Lower leg skin (tissue), 4 donors: ENCODE results near the gene MYLK4. TPM values are rescaled to one million over a fixed set of nuclear protein-coding genes. Genes with fewer than 3 reads are reported as not detected.

Experiments used
- DNase-seq, 2 donors: peaks; one replicate each; pipeline ENCODE4 v3.0.0-alpha.2; 2019; ENCODE audit warnings: low spot score in 2 of 2
- H3K4me3 ChIP-seq: fragments of 200-600 bp; sonication (generic); 2 replicates; pipeline ENCODE4 v1.5.1; 2017; ENCODE audit warnings: mild to moderate bottlenecking, low read depth; ENCODE audit not compliant: poor library complexity, severe bottlenecking
- POLR2A ChIP-seq, 2 donors: fragments of 450-650 bp; IDR thresholded peaks; one replicate each; pipeline ENCODE4 v1.6.1; 2016 to 2017; ENCODE audit warnings: antibody characterized with exemption in 2 of 2, mild to moderate bottlenecking in 1 of 2, moderate library complexity in 1 of 2
- WGBS, 2 donors: methylation state at CpG; one replicate each; pipeline ENCODE4 v1.1.5; 2018; 5-methylcytosine and 5-hydroxymethylcytosine counted together
- intact Hi-C: fragments of 100-400 bp; cut with DNase I; formaldehyde crosslinking; loops from one replicate; pipeline ENCODE4 v1.15.0; 2023; ENCODE audit warnings: low total_unique reads
- total RNA-seq, 4 donors: library from RNA; depleted of rRNA; stranded (reverse); fragments of >200 nt; gene quantifications; one replicate each; pipeline ENCODE4 v1.1.0, GENCODE V29; 2016
- TF ChIP-seq, protein P1 (sequence below), 3 donors: fragments of 450-650 bp; IDR thresholded peaks; one replicate each; pipeline ENCODE4 v1.5.1; 2016; ENCODE audit warnings: antibody characterized with exemption in 3 of 3, mild to moderate bottlenecking in 3 of 3, moderate library complexity in 2 of 3

The MYLK4 gene
- total RNA-seq, 4 donors from 2014 or later, result 0.97 to 3.8 (median 2.5) TPM

DNA sequence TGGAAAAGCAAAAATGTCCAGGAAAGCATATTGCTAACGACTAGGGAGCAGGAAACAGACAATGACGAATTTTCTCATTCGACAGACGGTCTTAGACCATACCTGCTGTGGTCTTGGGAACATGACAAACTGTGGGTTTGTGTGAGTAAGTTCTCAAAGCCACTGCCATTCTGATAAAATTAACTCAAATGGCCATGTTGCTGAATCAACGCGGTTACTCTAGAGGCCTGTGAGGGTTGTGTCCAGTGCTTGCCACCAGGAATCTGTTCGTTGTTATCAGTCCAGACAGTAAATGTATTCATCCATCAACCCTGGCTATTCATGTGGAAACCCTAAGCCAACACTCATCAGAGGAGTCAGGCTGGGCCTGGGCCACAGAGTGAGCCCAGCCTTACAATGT, 124.3 kb downstream of the MYLK4 start:
- TF ChIP-seq, protein P1, sequence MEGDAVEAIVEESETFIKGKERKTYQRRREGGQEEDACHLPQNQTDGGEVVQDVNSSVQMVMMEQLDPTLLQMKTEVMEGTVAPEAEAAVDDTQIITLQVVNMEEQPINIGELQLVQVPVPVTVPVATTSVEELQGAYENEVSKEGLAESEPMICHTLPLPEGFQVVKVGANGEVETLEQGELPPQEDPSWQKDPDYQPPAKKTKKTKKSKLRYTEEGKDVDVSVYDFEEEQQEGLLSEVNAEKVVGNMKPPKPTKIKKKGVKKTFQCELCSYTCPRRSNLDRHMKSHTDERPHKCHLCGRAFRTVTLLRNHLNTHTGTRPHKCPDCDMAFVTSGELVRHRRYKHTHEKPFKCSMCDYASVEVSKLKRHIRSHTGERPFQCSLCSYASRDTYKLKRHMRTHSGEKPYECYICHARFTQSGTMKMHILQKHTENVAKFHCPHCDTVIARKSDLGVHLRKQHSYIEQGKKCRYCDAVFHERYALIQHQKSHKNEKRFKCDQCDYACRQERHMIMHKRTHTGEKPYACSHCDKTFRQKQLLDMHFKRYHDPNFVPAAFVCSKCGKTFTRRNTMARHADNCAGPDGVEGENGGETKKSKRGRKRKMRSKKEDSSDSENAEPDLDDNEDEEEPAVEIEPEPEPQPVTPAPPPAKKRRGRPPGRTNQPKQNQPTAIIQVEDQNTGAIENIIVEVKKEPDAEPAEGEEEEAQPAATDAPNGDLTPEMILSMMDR (IDR thresholded peaks at IDR 0.05), result no peak
- TF ChIP-seq POLR2A (IDR thresholded peaks at IDR 0.05), result no peak
- no peak for DNase-seq
- intact Hi-C loops, result no loop called here
- H3K4me3 ChIP-seq, result no peak overlapping the region
- 92 to 95% methylated on average over 7 of the region's 7 CpGs for WGBS, 2 donors

DNA sequence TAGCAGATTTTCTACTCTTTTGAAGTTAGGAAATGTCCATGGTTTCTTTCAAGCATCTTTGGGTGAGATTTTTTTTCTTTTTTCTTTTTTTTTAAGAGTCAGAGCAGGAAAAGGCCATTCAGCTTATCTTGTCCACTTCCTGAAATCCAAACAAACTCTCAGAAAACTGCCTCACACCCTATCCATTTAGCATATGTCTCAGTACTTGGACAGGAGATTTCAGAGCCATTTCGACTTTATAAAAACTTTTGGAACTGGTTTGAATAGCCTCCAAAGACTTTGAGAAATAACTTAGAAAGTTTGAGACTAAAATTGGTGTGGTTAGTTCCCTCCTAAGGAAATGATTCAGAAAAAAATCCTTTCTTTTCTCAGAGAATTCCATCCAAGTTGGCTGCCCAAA, 125.1 kb downstream of the MYLK4 start:
- intact Hi-C loops, result no loop called here
- DNase-seq, result no peak
- TF ChIP-seq POLR2A (IDR thresholded peaks at IDR 0.05), result no peak
- TF ChIP-seq, protein P1 (IDR thresholded peaks at IDR 0.05), result no peak
- WGBS, 2 donors, result 47 to 57% methylated on average over 1 of the region's 1 CpG
- H3K4me3 ChIP-seq, result no peak overlapping the region

DNA sequence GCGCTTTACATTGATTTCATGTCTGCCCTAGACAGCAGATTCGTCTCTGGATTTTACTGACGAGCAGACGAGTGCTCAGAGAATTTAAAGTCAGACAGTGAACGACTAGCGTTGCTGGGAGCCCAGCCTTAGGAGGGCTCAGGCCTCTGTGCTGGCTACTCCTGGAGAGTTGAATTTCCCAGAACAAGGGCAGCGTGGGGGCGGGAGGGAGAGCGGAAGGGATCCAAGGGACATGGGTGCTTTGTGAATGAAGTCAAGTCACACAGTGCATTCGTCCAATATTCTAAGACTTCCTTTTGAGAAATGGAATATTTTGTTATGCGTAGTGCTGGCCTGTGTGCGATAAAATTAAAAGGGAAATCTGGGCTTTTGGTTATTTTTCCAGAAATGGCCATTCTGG, 126.5 kb downstream of the MYLK4 start:
- WGBS, 2 donors, result 85 to 91% methylated on average over 12 of the region's 12 CpGs
- no peak overlapping the region for H3K4me3 ChIP-seq
- intact Hi-C loops, result no loop called here
- TF ChIP-seq, protein P1 (IDR thresholded peaks at IDR 0.05), result no peak
- no peak for DNase-seq

DNA sequence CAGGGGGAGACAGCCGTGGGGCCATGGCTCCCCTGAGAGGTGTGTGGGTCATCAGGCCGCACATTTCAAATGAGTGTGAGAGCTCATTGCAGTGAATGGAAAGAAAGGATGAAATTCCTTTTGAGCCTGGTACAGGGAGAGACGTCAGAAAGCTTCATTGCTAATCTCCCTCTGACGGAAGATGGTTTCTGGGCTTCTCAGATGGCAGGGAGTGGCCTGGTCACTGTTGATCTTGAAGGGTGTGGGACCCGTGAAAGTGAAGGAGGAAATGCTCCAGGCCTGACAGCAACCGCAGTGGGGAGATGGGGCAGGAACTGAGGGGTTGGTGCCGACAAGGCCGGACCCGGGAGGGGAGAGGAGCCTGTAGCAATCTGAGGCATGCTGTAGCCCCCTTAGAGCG, 127.4 kb downstream of the MYLK4 start:
- intact Hi-C loops, result no loop called here
- no peak for TF ChIP-seq POLR2A (IDR thresholded peaks at IDR 0.05)
- TF ChIP-seq, protein P1 (IDR thresholded peaks at IDR 0.05), result no peak
- H3K4me3 ChIP-seq, result no peak overlapping the region
- WGBS, 2 donors, result 73 to 77% methylated on average over 10 of the region's 10 CpGs
- no peak for DNase-seq

DNA sequence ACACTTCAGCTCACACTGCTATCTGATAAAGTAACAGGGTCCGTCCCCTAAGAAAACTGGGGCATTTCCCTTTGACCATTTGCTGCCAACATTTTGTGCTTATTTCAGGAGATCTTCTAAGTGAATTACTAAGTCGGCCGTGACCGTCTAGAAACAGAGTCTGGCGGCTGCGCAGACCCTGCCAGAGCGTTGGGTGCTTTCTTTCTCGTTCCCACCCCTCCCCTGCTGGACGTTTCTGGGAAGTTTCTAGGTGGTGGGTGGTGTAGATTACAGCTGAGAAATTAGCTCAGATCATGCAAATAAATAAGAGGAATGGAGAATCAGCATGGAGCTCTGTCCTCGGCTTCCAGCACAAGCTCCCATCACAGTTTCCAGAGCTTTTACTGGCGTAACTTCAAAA, 128.1 kb downstream of the MYLK4 start:
- no peak for DNase-seq
- H3K4me3 ChIP-seq, result no peak overlapping the region
- WGBS, 2 donors, result 79 to 87% methylated on average over 11 of the region's 11 CpGs
- intact Hi-C loops, result no loop called here
- TF ChIP-seq, protein P1 (IDR thresholded peaks at IDR 0.05), result no peak
- no peak for TF ChIP-seq POLR2A (IDR thresholded peaks at IDR 0.05)

DNA sequence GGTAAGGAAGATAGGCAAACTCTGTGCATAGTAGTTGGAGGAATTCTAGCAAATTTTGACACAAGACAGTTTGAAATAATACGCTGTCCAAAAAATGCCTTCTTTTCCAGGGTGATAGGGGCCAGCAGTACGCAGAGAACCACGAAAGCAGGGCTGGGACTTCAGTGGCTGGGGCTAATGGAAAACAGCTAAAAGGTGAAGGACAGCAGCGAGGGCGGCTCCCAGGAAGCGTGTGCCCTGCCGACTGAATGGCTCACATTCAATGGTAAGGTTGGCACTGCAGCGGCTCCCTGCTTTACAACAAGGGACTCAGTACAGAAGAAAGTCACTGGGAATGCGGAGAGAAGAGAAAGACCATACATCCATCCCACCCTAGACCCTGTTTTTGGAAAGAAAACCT, 131.1 kb downstream of the MYLK4 start:
- no peak overlapping the region for H3K4me3 ChIP-seq
- DNase-seq, result no peak
- 83 to 87% methylated on average over 9 of the region's 9 CpGs for WGBS, 2 donors
- no peak for TF ChIP-seq POLR2A (IDR thresholded peaks at IDR 0.05)
- TF ChIP-seq, protein P1 (IDR thresholded peaks at IDR 0.05), result no peak
- intact Hi-C loops, result no loop called here
